ENCODE measurements around the gene ABLIM2. TPM values are rescaled to one million over a fixed set of nuclear protein-coding genes. Genes with fewer than 3 reads are reported as not detected.

ABLIM2 gene
- total RNA-seq, 4 donors from 2014 or later, result 177 to 281 (median 244) TPM

DNA sequence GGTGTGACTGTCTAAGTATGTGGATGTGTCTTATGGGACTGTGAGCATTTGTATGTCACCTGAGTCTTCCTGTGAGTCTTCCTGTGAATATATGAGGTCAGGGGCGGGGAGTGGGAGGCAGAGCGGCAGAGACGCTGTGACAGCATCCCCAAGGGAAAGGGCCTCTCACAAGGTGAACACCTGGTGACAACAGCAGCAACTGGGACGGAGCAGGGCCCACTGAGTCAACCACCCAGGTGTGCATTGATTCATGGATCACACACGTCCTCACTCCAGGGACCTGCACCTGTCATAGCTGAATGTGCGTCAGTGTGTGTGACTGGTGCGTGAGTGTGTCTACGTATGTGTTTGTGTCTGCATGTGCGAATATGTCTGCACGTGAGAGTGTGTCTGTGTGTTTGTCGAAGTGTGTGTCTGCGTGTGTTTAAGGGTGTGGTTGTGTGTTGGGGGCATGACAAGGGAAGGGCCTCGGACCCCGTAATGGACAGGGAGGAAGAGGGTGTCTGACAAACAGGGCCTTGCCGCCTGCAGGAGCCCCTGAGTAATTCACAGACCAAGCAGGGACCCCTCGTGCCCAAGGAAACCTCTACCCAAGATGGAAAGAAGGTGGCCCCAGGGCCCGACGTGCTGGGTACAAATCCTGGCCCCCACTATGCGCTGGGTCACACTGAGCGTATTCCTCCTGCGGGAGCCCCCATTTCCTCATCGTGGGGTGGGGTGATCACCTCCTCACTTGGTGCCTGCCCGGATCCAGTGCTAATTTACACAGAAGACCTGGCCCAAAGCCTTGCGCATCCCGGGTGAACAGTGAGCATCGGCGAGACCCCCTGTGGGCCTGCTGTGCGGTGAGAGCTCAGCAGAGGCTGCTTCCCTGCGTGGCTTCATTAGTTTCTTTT lies 76.7 kb downstream of the ABLIM2 start:
- Histone ChIP-seq H3K4me3 (no peak overlapping the region), H3K36me3 (peaks cover 0 to 53% of the 10 kb centered on the region in 2 donors), H3K27me3 (no peaks in the 10 kb centered on the region), H3K27ac (peak overlapping the region; percentile 35 to 74 (median 61)), H3K9me3 (no peaks in the 10 kb centered on the region), H3K4me1 (peaks cover 4 to 5% of the 10 kb centered on the region in 2 donors)
- TF ChIP-seq, protein P1, sequence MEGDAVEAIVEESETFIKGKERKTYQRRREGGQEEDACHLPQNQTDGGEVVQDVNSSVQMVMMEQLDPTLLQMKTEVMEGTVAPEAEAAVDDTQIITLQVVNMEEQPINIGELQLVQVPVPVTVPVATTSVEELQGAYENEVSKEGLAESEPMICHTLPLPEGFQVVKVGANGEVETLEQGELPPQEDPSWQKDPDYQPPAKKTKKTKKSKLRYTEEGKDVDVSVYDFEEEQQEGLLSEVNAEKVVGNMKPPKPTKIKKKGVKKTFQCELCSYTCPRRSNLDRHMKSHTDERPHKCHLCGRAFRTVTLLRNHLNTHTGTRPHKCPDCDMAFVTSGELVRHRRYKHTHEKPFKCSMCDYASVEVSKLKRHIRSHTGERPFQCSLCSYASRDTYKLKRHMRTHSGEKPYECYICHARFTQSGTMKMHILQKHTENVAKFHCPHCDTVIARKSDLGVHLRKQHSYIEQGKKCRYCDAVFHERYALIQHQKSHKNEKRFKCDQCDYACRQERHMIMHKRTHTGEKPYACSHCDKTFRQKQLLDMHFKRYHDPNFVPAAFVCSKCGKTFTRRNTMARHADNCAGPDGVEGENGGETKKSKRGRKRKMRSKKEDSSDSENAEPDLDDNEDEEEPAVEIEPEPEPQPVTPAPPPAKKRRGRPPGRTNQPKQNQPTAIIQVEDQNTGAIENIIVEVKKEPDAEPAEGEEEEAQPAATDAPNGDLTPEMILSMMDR (IDR thresholded peaks at IDR 0.05 in 4 of 5, conservative IDR thresholded peaks at IDR 0.05 in 1 of 5), result no peak
- TF ChIP-seq POLR2A (IDR thresholded peaks at IDR 0.05), result no peak
- no peak for DNase-seq
- ATAC-seq, result no peak
- in situ Hi-C loops (cut with MboI; ENCODE audit: low sequenced_read_pairs in 4 of 4), result no loop called here
- intact Hi-C loops (cut with DNase I; ENCODE audit: low total_unique reads), result no loop called here

DNA sequence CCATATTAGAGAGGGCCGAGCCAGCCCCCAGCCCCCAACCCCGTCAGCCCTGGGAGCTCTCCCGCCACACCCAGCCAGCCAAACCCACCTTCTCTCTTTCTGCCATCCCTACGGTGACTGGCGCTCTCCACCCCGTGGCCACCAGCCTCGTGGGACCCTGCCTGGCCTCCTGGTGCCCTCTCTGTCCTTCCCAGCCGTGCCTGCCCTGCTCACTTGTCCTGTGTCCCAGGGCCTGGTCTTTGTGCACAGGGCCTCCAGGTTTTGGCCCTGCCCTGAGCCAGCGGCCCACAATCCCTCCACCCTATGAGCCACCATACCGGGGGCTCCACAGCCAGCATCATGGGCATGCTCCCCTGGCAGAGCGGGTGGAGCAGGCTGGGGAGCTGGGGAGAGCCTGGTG lies 77.4 kb downstream of the ABLIM2 start:
- H3K36me3 ChIP-seq, result peaks cover 0 to 57% of the 10 kb centered on the region in 2 donors
- in situ Hi-C loops (cut with MboI; ENCODE audit: low sequenced_read_pairs in 4 of 4), result no loop called here
- TF ChIP-seq, protein P1 (IDR thresholded peaks at IDR 0.05 in 4 of 5, conservative IDR thresholded peaks at IDR 0.05 in 1 of 5), result no peak
- TF ChIP-seq POLR2A (IDR thresholded peaks at IDR 0.05), result no peak
- intact Hi-C loops (cut with DNase I; ENCODE audit: low total_unique reads), result no loop called here
- peak overlapping the region; percentile 5 to 74 (median 61) for H3K27ac ChIP-seq
- no peak for DNase-seq
- no peak overlapping the region for H3K4me3 ChIP-seq
- peaks cover 0 to 5% of the 10 kb centered on the region in 2 donors for H3K4me1 ChIP-seq
- H3K9me3 ChIP-seq, result no peaks in the 10 kb centered on the region
- no peak for ATAC-seq
- no peaks in the 10 kb centered on the region for H3K27me3 ChIP-seq

DNA sequence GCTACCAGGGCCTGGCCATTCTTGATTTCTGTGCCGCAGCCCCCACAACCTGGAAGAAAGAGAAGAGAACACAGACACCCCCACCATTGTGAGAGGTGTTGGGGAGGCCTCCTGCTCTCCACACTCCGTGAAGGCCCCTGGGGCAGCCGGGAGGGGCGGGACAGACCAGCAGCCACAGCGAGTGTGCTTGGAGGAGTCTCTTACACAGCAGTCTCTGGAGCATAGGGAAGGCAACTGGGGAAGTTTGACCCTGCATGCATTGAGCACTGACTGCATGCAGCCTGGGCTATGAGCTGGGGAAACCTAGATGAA lies 77.9 kb downstream of the ABLIM2 start:
- no peak for ATAC-seq
- in situ Hi-C loops (cut with MboI; ENCODE audit: low sequenced_read_pairs in 4 of 4) (no loop called here), intact Hi-C loops (cut with DNase I; ENCODE audit: low total_unique reads) (no loop called here)
- H3K4me3 ChIP-seq, result no peak overlapping the region
- TF ChIP-seq, protein P1 (IDR thresholded peaks at IDR 0.05 in 4 of 5, conservative IDR thresholded peaks at IDR 0.05 in 1 of 5), result no peak
- no peak for TF ChIP-seq POLR2A (IDR thresholded peaks at IDR 0.05)
- peak overlapping the region; percentile 5 to 74 (median 61) for H3K27ac ChIP-seq
- peaks cover 0 to 61% of the 10 kb centered on the region in 2 donors for H3K36me3 ChIP-seq
- no peaks in the 10 kb centered on the region for H3K9me3 ChIP-seq
- DNase-seq, result no peak
- peaks cover 0 to 5% of the 10 kb centered on the region in 2 donors for H3K4me1 ChIP-seq
- no peaks in the 10 kb centered on the region for H3K27me3 ChIP-seq

DNA sequence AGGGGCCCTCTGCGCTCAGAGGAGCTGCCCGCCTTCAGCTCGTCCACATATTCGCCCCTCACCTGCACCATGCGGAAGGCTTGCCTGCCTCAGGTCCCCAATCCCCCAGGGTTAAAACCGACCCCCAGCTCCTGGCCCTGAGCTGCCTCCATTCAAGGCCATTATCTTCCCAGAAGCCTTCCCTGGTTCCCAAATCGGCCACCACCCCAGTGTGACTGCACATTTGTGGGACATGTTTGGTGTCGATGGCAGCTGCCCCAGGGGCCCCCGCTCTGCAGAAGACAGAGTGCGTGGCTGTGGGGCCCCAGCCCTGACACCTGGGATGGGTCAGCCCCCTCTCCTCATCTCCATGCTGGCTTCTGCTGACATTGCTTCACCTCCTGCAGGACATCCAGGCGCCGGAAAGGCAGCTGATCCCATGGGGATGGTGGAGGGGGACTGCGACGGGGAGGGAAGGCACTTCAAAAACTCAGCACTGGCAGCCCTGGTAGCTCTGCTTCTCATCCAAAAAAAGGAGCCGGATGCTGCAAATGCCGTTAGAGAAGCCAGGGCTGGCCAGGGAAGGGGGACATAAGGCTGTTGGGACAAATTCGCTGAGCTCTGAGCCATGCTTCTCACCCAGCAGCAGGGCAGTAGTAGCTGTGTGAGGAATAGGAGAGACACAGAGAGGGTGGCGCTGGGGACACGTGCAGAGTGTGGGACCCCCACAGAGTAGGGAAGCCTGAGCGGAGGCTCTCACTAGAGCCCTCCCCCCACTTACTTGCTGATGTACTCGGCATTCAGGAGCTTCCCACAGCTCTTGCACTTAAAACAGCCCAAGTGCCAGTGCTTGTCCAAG lies 78.5 kb downstream of the ABLIM2 start:
- Histone ChIP-seq H3K4me1 (peaks cover 0 to 5% of the 10 kb centered on the region in 2 donors), H3K4me3 (no peak overlapping the region), H3K27me3 (no peaks in the 10 kb centered on the region), H3K27ac (peak overlapping the region; percentile 31 to 74 (median 61)), H3K9me3 (no peaks in the 10 kb centered on the region), H3K36me3 (peaks cover 0 to 66% of the 10 kb centered on the region in 2 donors)
- intact Hi-C loops (cut with DNase I; ENCODE audit: low total_unique reads) (no loop called here), in situ Hi-C loops (cut with MboI; ENCODE audit: low sequenced_read_pairs in 4 of 4) (no loop called here)
- ATAC-seq (peak in 1 of 2 donors; percentile 16), DNase-seq (no peak)
- no peak for TF ChIP-seq POLR2A (IDR thresholded peaks at IDR 0.05)
- TF ChIP-seq, protein P1 (IDR thresholded peaks at IDR 0.05 in 4 of 5, conservative IDR thresholded peaks at IDR 0.05 in 1 of 5), result no peak

All from gastrocnemius medialis (tissue), 4 donors.